IMR-90 (cell line): ENCODE measurements around the gene AFMID. TPM values are rescaled to one million over a fixed set of nuclear protein-coding genes. Genes with fewer than 3 reads are reported as not detected.
"Not testable (repeated sequence)": the region's sequence is repeated elsewhere in the genome, so short reads cannot be mapped to it uniquely, and the experiment has no call there.

Experiments
- ATAC-seq: fragments of 200-7000 bp; cut with Tn5 transposase; 2 replicates; pipeline ENCODE4 v1.9.1; 2020; ENCODE audit warnings: low read depth, mild to moderate bottlenecking, moderate library complexity
- BruUV-seq: library from RNA; stranded (reverse); fragments of 400-500 nt; replicated peaks from 2 replicates; lab custom pipeline; 2021; lab: Mats Ljungman, UMichigan
- CTCF ChIA-PET: fragments of 300-600 bp; formaldehyde crosslinking; extraction: SDS; loops from one replicate; lab custom pipeline; 2021; ENCODE audit warnings: antibody characterized with exemption; lab: Yijun Ruan, JAX
- POLR2A ChIA-PET: fragments of 300-600 bp; sonication (Branson Sonifier 250); formaldehyde crosslinking; loops from one replicate; lab custom pipeline; 2022; ENCODE audit warnings: antibody characterized with exemption; ENCODE audit not compliant: unreplicated experiment; lab: Charles Lee
- DNase-seq: peaks from one replicate; pipeline ENCODE4 v3.0.0; 2013
- H2AFZ ChIP-seq: replicated peaks from 2 replicates; pipeline ENCODE3; 2013; ENCODE audit warnings: low read length, mild to moderate bottlenecking; ENCODE audit not compliant: poor library complexity
- H2AK5ac ChIP-seq: 2 replicates; pipeline ENCODE4 v1.6.1; 2013; ENCODE audit warnings: low read depth, low read length, inconsistent platforms
- H2AK9ac ChIP-seq: replicated peaks from 2 replicates; pipeline ENCODE3; 2013; ENCODE audit warnings: mild to moderate bottlenecking, low read depth, low read length, moderate library complexity; ENCODE audit not compliant: poor library complexity
- H2BK120ac ChIP-seq: 2 replicates; pipeline ENCODE4 v1.6.1; 2013; ENCODE audit warnings: low read depth, low read length, inconsistent platforms
- H2BK15ac ChIP-seq: 3 replicates; pipeline ENCODE4 v1.6.1; 2013; ENCODE audit warnings: low read depth, low read length, inconsistent platforms
- H2BK20ac ChIP-seq: 2 replicates; pipeline ENCODE4 v1.6.1; 2013; ENCODE audit warnings: low read depth, mild to moderate bottlenecking, inconsistent platforms, low read length, moderate library complexity
- H2BK5ac ChIP-seq: 2 replicates; pipeline ENCODE4 v1.6.1; 2013; ENCODE audit warnings: mild to moderate bottlenecking, low read depth, low read length, inconsistent platforms; ENCODE audit not compliant: poor library complexity, severe bottlenecking
- H3K14ac ChIP-seq: replicated peaks from 2 replicates; pipeline ENCODE4 v1.6.1; 2013; ENCODE audit warnings: low read depth, low read length, inconsistent platforms
- H3K18ac ChIP-seq: 2 replicates; pipeline ENCODE4 v1.6.1; 2013; ENCODE audit warnings: low read depth, low read length, control low read depth
- H3K23ac ChIP-seq: 2 replicates; pipeline ENCODE4 v1.6.1; 2013; ENCODE audit warnings: low read depth, low read length, inconsistent platforms
- H3K27ac ChIP-seq: 2 replicates; pipeline ENCODE4 v1.5.1; 2013; ENCODE audit warnings: mild to moderate bottlenecking, control low read depth, low read length; ENCODE audit not compliant: insufficient read depth
- H3K27me3 ChIP-seq: 2 replicates; pipeline ENCODE4 v1.6.1; 2013; ENCODE audit warnings: low read length; ENCODE audit not compliant: control insufficient read depth, insufficient read depth
- H3K36me3 ChIP-seq: 2 replicates; pipeline ENCODE4 v1.6.1; 2013; ENCODE audit warnings: low read length, mixed read lengths; ENCODE audit not compliant: control insufficient read depth, insufficient read depth
- H3K4ac ChIP-seq: 2 replicates; pipeline ENCODE4 v1.6.1; 2013; ENCODE audit warnings: low read depth, low read length, inconsistent platforms
- H3K4me1 ChIP-seq: 2 replicates; pipeline ENCODE4 v1.6.1; 2013; ENCODE audit warnings: low read length, mixed read lengths; ENCODE audit not compliant: control insufficient read depth, insufficient read depth
- H3K4me2 ChIP-seq: 2 replicates; pipeline ENCODE4 v1.6.1; 2013; ENCODE audit warnings: low read depth, mild to moderate bottlenecking, control low read depth, low read length, moderate library complexity
- H3K4me3 ChIP-seq: 2 replicates; pipeline ENCODE4 v1.5.1; 2013; ENCODE audit warnings: low read depth, mild to moderate bottlenecking, control low read depth, low read length, moderate library complexity; ENCODE audit not compliant: insufficient read depth
- H3K56ac ChIP-seq: 2 replicates; pipeline ENCODE4 v1.6.1; 2013; ENCODE audit warnings: low read length, inconsistent platforms; ENCODE audit not compliant: insufficient read depth; ENCODE audit errors: extremely low read depth
- H3K79me1 ChIP-seq, 2 experiments: 2 replicates each; pipeline ENCODE4 v1.6.1; 2013; ENCODE audit warnings: low read length in 2 of 2, inconsistent platforms in 1 of 2, low read depth in 1 of 2
- H3K9ac ChIP-seq: 2 replicates; pipeline ENCODE4 v1.6.1; 2013; ENCODE audit warnings: low read depth, low read length, control low read depth
- H3K9me1 ChIP-seq: 2 replicates; pipeline ENCODE4 v1.6.1; 2013; ENCODE audit warnings: low read length, inconsistent platforms; ENCODE audit not compliant: insufficient read depth
- H3K9me3 ChIP-seq: 2 replicates; pipeline ENCODE4 v1.6.1; 2013; ENCODE audit warnings: low read length; ENCODE audit not compliant: control insufficient read depth, insufficient read depth
- H4K20me1 ChIP-seq: 2 replicates; pipeline ENCODE4 v1.6.1; 2013; ENCODE audit warnings: low read length, inconsistent platforms; ENCODE audit not compliant: insufficient read depth
- H4K5ac ChIP-seq: 2 replicates; pipeline ENCODE4 v1.6.1; 2013; ENCODE audit warnings: mild to moderate bottlenecking, low read depth, low read length, control low read depth
- H4K8ac ChIP-seq, 2 experiments: 2 replicates each; pipeline ENCODE4 v1.6.1; 2013; ENCODE audit warnings: low read depth in 2 of 2, low read length in 2 of 2, control low read depth in 1 of 2, inconsistent platforms in 1 of 2
- H4K91ac ChIP-seq: 2 replicates; pipeline ENCODE4 v1.6.1; 2013; ENCODE audit warnings: low read depth, low read length, inconsistent platforms; ENCODE audit not compliant: insufficient read depth
- CEBPB ChIP-seq: IDR thresholded peaks from 2 replicates; pipeline ENCODE4 v1.6.1; 2012; ENCODE audit warnings: low read depth, low read length, improper control_type of control experiment
- CHD1 ChIP-seq: IDR thresholded peaks from 2 replicates; pipeline ENCODE4 v1.6.1; 2012; ENCODE audit warnings: low read depth, low read length, improper control_type of control experiment
- ELK1 ChIP-seq: fragments of 150-350 bp; IDR thresholded peaks from 2 replicates; pipeline ENCODE4 v1.6.1; 2016; ENCODE audit warnings: low read depth, mild to moderate bottlenecking, low read length, moderate library complexity, borderline replicate concordance
- MAFK ChIP-seq: IDR thresholded peaks from 2 replicates; pipeline ENCODE4 v1.6.1; 2012; ENCODE audit warnings: low read depth, low read length, improper control_type of control experiment
- POLR2A ChIP-seq: IDR thresholded peaks from 2 replicates; pipeline ENCODE4 v1.6.1; 2012; ENCODE audit warnings: mild to moderate bottlenecking, low read depth, low read length
- RCOR1 ChIP-seq: IDR thresholded peaks from 2 replicates; pipeline ENCODE4 v1.6.1; 2012; ENCODE audit warnings: mild to moderate bottlenecking, low read length, improper control_type of control experiment; ENCODE audit not compliant: insufficient replicate concordance
- SMC3 ChIP-seq: fragments of 150-350 bp; IDR thresholded peaks from 2 replicates; pipeline ENCODE4 v1.6.1; 2016; ENCODE audit warnings: low read depth, mild to moderate bottlenecking, antibody characterized with exemption, low read length, moderate library complexity
- WGBS, 2 experiments: methylation state at CpG; one replicate each; pipeline versions ENCODE4 v1.1.5 to v1.1.7; 2013; ENCODE audit warnings: missing lambda C conversion rate in 2 of 2; ENCODE audit not compliant: insufficient read length in 1 of 2; ENCODE audit errors: extremely low coverage in 2 of 2; 5-methylcytosine and 5-hydroxymethylcytosine counted together
- dilution Hi-C: fragments of 300-500 bp; cut with HindIII; formaldehyde crosslinking; loops from one replicate; pipeline ENCODE4 v1.14.3; 2018; ENCODE audit warnings: low sequenced_read_pairs; ENCODE audit not compliant: unreplicated experiment
- in situ Hi-C: fragments of 300-500 bp; cut with MboI; formaldehyde crosslinking; loops from 3 replicates; pipeline ENCODE4 v1.14.3; 2019; ENCODE audit warnings: low sequenced_read_pairs, inconsistent platforms, mixed read lengths
- intact Hi-C: fragments of 100-400 bp; cut with micrococcal nuclease; formaldehyde crosslinking; loops from 2 replicates; pipeline ENCODE4 v1.10.0; 2022
- polyA plus RNA-seq, 3 experiments: library from polyadenylated mRNA; depleted of rRNA; stranded (reverse); fragments of >200 nt; gene quantifications; 2 replicates each; pipeline ENCODE4 v1.2.3, GENCODE V29; 2012; ENCODE audit warnings: low replicate concordance in 1 of 3
- total RNA-seq: library from RNA; depleted of rRNA; stranded (reverse); fragments of >200 nt; gene quantifications from 2 replicates; pipeline ENCODE4 v1.2.3, GENCODE V29; 2012

AFMID gene
- total and polyA plus RNA-seq, 2 of the 4 experiments (the other 2 are of a cell fraction) = 41.0 to 65.1 TPM

GRCh38 chr17:78234261-78234865 lies 47.2 kb downstream of the AFMID start:
- no peak overlapping the region for H3K56ac ChIP-seq
- H3K18ac ChIP-seq = no peak overlapping the region
- WGBS, 2 experiments = 70% methylated on average over 10 of the region's 17 CpGs; no CpG with 5 or more reads in 1 of the 2 experiments
- DNase-seq = no peak
- no peaks in the 10 kb centered on the region for H3K36me3 ChIP-seq
- H4K20me1 ChIP-seq = no peaks in the 10 kb centered on the region
- H3K27ac ChIP-seq = no peak overlapping the region
- H4K5ac ChIP-seq = no peak overlapping the region
- no TSS peak for BruUV-seq
- H4K91ac ChIP-seq = no peak overlapping the region
- no peaks in the 10 kb centered on the region for H3K79me1 ChIP-seq
- in situ Hi-C loops = no loop called here
- no peak overlapping the region for H3K23ac ChIP-seq
- intact Hi-C loops = no loop called here
- H3K9me3 ChIP-seq = no peaks in the 10 kb centered on the region
- H2AK5ac ChIP-seq = no peak overlapping the region
- no peak for ATAC-seq
- H3K27me3 ChIP-seq = peaks cover 44% of the 10 kb centered on the region
- H3K4me3 ChIP-seq = no peak overlapping the region
- no peak overlapping the region for H3K4ac ChIP-seq
- ChIA-PET CTCF (interaction anchor here (0.6 kb wide), 1 partner anchor 1968 kb away, joined by 3 read pairs; no protein-coding TSS in a partner anchor), POLR2A (interaction anchor here (0.6 kb wide), 1 partner anchor 41 kb away, joined by 3 read pairs; no protein-coding TSS in a partner anchor)
- no peak overlapping the region for H2AFZ ChIP-seq
- H2BK15ac ChIP-seq = no peak overlapping the region
- no peak overlapping the region for H3K14ac ChIP-seq
- no peak overlapping the region for H4K8ac ChIP-seq
- H2BK5ac ChIP-seq = no peak overlapping the region
- no peak overlapping the region for H2AK9ac ChIP-seq
- no peaks in the 10 kb centered on the region for H3K4me1 ChIP-seq
- dilution Hi-C loops = no loop called here
- H2BK20ac ChIP-seq = no peak overlapping the region
- no peak overlapping the region for H3K9ac ChIP-seq
- no peak overlapping the region for H3K4me2 ChIP-seq
- no peaks in the 10 kb centered on the region for H3K9me1 ChIP-seq
- H2BK120ac ChIP-seq = no peak overlapping the region
- TF ChIP-seq MAFK = no peak
- no peak for TF ChIP-seq ELK1
- TF ChIP-seq POLR2A = no peak
- TF ChIP-seq SMC3 = no peak
- no peak for TF ChIP-seq CEBPB
- no peak for TF ChIP-seq RCOR1
- TF ChIP-seq CHD1 = no peak

- H2AK9ac ChIP-seq, H4K8ac ChIP-seq, H3K4me2 ChIP-seq, H3K9me1 ChIP-seq, ATAC-seq, H2BK5ac ChIP-seq, POLR2A ChIA-PET, H3K4ac ChIP-seq, H3K9ac ChIP-seq, H2BK15ac ChIP-seq, H4K20me1 ChIP-seq, intact Hi-C loops, H2AFZ ChIP-seq, H3K14ac ChIP-seq, BruUV-seq, dilution Hi-C loops, H3K18ac ChIP-seq, H2BK20ac ChIP-seq, H3K4me1 ChIP-seq, in situ Hi-C loops, H3K4me3 ChIP-seq, H4K91ac ChIP-seq, H4K5ac ChIP-seq, H3K36me3 ChIP-seq, H2AK5ac ChIP-seq, H3K79me1 ChIP-seq, H2BK120ac ChIP-seq, DNase-seq, H3K9me3 ChIP-seq, H3K56ac ChIP-seq, H3K27ac ChIP-seq, H3K23ac ChIP-seq: not testable (repeated sequence)
- CTCF ChIA-PET = interaction anchor here (0.6 kb wide), 1 partner anchor 1968 kb away, joined by 3 read pairs; no protein-coding TSS in a partner anchor
- no CpG with 5 or more reads among the region's 6 CpGs for WGBS, 2 experiments
- H3K27me3 ChIP-seq = peaks cover 44% of the 10 kb centered on the region
Observed at GRCh38 chr17:78235022-78235421, 47.9 kb downstream of the AFMID start.
